GM20000 (cell line): ENCODE results near the gene FOXO6.
A peak's percentile ranks its signal among the peaks of the same experiment; 100 is the strongest.

ENCODE experiments used
- DNase-seq: peaks from one replicate; pipeline ENCODE4 v3.0.0; 2012; ENCODE audit warnings: low spot score
- TF ChIP-seq, protein P1 (sequence below): IDR thresholded peaks from 2 replicates; pipeline ENCODE4 v1.5.1; 2012; ENCODE audit warnings: mild to moderate bottlenecking, control low read depth; ENCODE audit errors: extremely low read depth, missing control alignments

FOXO6 gene

GRCh38 chr1:41365772-41366454 is 4.7 kb downstream of the FOXO6 start:
- DNase-seq: peak; percentile 77
- TF ChIP-seq, protein P1, sequence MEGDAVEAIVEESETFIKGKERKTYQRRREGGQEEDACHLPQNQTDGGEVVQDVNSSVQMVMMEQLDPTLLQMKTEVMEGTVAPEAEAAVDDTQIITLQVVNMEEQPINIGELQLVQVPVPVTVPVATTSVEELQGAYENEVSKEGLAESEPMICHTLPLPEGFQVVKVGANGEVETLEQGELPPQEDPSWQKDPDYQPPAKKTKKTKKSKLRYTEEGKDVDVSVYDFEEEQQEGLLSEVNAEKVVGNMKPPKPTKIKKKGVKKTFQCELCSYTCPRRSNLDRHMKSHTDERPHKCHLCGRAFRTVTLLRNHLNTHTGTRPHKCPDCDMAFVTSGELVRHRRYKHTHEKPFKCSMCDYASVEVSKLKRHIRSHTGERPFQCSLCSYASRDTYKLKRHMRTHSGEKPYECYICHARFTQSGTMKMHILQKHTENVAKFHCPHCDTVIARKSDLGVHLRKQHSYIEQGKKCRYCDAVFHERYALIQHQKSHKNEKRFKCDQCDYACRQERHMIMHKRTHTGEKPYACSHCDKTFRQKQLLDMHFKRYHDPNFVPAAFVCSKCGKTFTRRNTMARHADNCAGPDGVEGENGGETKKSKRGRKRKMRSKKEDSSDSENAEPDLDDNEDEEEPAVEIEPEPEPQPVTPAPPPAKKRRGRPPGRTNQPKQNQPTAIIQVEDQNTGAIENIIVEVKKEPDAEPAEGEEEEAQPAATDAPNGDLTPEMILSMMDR: no peak

DNA sequence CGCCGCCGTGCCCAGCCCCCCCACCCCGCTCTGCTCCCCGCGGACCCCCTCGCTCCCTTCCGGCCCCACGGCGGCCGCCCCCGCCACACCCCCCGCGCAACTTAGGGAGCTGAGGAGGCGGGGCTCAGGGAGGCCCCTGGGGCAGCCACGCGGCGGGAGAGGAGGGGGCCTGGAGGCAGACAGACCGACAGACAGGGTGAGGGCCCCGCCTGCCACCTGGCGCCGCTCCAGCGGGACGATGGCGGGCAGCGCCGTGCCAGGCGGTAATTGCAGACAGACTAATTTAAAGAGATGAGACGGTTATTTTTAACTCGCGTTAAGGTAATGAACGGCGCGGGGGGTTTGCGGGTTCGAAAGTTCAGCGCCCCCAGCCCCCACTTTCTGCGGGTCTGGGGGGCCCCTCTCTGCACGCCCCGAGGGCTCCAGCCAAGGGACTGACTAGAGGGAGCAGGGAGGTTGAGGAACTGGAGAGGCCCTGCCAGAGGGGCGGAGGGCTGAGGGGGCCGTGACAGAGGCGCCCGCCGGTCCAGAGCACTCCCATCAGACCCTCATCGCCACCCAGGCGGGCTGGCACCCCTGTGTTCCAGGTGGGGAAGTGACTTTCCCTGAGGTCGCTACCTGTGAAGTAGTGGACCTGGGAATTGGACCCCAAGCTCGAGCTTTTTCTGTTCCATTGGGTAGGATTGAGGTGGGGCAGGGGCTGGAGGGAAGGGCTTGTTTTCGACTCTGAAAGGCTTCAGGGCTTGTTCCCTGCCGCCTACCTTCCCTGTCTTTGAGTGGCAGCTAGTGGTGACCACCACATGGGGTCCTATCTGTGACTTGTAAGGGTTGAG is 5.4 kb downstream of the FOXO6 start:
- TF ChIP-seq, protein P1: no peak
- DNase-seq: no peak

DNA sequence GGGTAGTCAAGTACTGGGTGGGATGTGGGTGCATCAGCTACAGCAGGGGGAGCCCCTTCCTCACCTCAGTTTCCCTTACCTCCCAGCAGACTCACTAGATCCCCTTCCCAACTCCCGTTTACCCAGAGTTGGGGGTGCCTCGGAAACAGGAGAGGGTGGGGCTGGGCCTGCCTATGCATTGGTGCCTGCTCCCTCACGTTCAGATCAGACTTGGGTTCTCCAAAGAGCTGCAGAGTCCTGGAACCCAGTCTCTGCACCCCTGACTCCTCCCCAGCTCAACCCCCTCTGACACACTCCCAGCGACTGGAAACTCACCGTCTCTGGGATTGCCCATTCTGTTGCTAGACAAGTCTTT is 6.0 kb downstream of the FOXO6 start:
- TF ChIP-seq, protein P1: no peak
- no peak for DNase-seq

GRCh38 chr1:41368366-41368765 is 7.1 kb downstream of the FOXO6 start:
- DNase-seq: no peak
- TF ChIP-seq, protein P1: no peak

DNA sequence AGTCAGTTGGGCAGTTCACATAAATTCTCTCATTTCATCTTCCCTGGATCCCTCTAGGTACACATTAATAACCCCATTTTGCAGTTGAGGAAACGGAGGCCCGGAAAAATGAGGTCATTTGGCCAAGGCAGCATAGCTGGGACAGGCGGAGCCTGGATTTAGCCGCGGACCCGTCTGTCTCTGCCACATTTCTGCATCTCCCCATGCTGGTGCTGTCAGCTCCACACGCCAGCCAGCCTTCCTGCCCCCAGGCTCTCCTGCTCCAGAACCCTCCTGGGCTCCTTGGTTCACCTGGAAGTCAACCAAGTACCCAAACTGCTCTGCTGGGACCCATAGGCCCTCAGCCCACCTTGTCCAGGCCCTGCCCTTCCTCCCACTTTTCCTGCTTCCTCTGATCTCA is 7.6 kb downstream of the FOXO6 start:
- no peak for DNase-seq
- TF ChIP-seq, protein P1: no peak

DNA sequence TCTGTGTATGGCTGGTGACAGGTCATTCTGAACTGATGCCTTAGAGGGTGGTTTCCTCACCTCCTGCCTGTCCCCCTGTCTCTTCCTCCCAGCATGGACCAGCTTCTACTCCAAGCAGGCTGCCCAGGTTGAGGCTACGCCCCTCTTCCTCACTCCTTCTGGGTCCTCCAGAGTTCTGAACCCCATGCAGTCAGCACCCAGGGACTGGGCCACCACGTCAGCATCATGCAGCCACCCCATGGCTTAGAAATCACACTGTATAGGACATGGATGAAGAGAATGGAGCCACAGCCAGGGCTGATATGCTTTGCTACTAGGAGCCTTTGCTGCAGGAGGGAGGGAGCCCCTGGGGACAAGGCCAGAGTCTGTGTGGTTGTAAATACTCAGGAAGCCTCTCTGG is 8.3 kb downstream of the FOXO6 start:
- TF ChIP-seq, protein P1: no peak
- no peak for DNase-seq

GRCh38 chr1:41370225-41370624 is 9.0 kb downstream of the FOXO6 start:
- DNase-seq: no peak

More at GRCh38 chr1:41370225-41370624, 9.0 kb downstream of the FOXO6 start:
- TF ChIP-seq, protein P1: no peak
